Memory B cell (primary cell): ENCODE data around the gene CEP192.
"Not testable (repeated sequence)": the region's sequence is repeated elsewhere in the genome, so short reads cannot be mapped to it uniquely, and the experiment has no call there.

ENCODE experiments used
- ATAC-seq: fragments of 150-1000 bp; cut with Tn5 transposase; 2 replicates; pipeline ENCODE4 v1.10.0; 2021; ENCODE audit warnings: low read depth, mild to moderate bottlenecking, moderate library complexity
- DNase-seq, 2 donors: peaks; one replicate each; pipeline ENCODE4 v3.0.0; 2022; ENCODE audit warnings: low spot score in 2 of 2
- H3K27ac Mint-ChIP-seq: one replicate; pipeline ENCODE4 v1.8.0; 2022; ENCODE audit warnings: mild to moderate bottlenecking, moderate library complexity, mixed read lengths
- H3K27me3 Mint-ChIP-seq: one replicate; pipeline ENCODE4 v1.8.0; 2022; ENCODE audit warnings: mixed read lengths
- H3K36me3 Mint-ChIP-seq: one replicate; pipeline ENCODE4 v1.8.0; 2022; ENCODE audit warnings: mild to moderate bottlenecking, mixed read lengths
- H3K4me1 Mint-ChIP-seq: one replicate; pipeline ENCODE4 v1.8.0; 2022; ENCODE audit warnings: mixed read lengths
- H3K4me3 Mint-ChIP-seq: one replicate; pipeline ENCODE4 v1.8.0; 2022; ENCODE audit warnings: mild to moderate bottlenecking, moderate library complexity, mixed read lengths
- H3K9me3 Mint-ChIP-seq: one replicate; pipeline ENCODE4 v1.8.0; 2022; ENCODE audit warnings: mixed read lengths

The CEP192 gene

GRCh38 chr18:12968619-12969018 lies 22.5 kb upstream of the CEP192 start:
- H3K4me3 Mint-ChIP-seq = no peak overlapping the region
- DNase-seq = no peak
- no peak for ATAC-seq
- no peaks in the 10 kb centered on the region for H3K27me3 Mint-ChIP-seq
- H3K27ac Mint-ChIP-seq = no peak overlapping the region
- H3K4me1 Mint-ChIP-seq = peaks cover 7% of the 10 kb centered on the region
- peaks cover 27% of the 10 kb centered on the region for H3K36me3 Mint-ChIP-seq
- H3K9me3 Mint-ChIP-seq = no peaks in the 10 kb centered on the region

GRCh38 chr18:12973562-12974213 lies 17.5 kb upstream of the CEP192 start:
- Mint-ChIP-seq H3K27me3 (no peaks in the 10 kb centered on the region), H3K4me1 (peaks cover 3% of the 10 kb centered on the region), H3K27ac (peak overlapping the region; percentile 29), H3K36me3 (peaks cover 31% of the 10 kb centered on the region), H3K4me3 (no peak overlapping the region), H3K9me3 (no peaks in the 10 kb centered on the region)
- ATAC-seq (no peak), DNase-seq (no peak)

GRCh38 chr18:12975488-12975887 lies 15.7 kb upstream of the CEP192 start:
- H3K4me1 Mint-ChIP-seq = peaks cover 3% of the 10 kb centered on the region
- no peaks in the 10 kb centered on the region for H3K27me3 Mint-ChIP-seq
- no peaks in the 10 kb centered on the region for H3K9me3 Mint-ChIP-seq
- DNase-seq = no peak
- H3K4me3 Mint-ChIP-seq = no peak overlapping the region
- ATAC-seq = no peak
- peaks cover 32% of the 10 kb centered on the region for H3K36me3 Mint-ChIP-seq
- no peak overlapping the region for H3K27ac Mint-ChIP-seq

DNA sequence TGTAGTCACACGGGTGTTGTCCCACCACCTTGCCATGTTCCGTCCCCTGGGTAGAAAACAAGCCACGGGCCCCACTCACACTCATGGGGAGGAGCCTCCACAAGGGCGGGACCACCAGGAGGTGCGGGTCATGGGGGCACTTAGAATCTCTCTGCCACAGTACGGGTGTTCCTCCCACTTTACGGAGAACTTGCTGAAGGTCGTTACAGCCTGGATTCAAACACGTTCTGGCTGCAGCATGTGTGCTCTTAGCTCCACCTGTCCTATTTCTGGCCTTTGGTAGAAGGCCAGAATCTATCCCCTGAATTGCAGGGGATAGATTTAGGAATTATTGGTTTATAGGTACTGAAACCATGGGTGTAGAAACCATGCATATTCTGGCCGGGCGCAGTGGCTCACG lies 14.9 kb upstream of the CEP192 start:
- peaks cover 3% of the 10 kb centered on the region for H3K4me1 Mint-ChIP-seq
- peaks cover 30% of the 10 kb centered on the region for H3K36me3 Mint-ChIP-seq
- H3K27me3 Mint-ChIP-seq = no peaks in the 10 kb centered on the region
- DNase-seq (no peak), ATAC-seq (no peak)
- no peaks in the 10 kb centered on the region for H3K9me3 Mint-ChIP-seq
- H3K4me3 Mint-ChIP-seq = no peak overlapping the region
- no peak overlapping the region for H3K27ac Mint-ChIP-seq

GRCh38 chr18:12980065-12980464 lies 11.1 kb upstream of the CEP192 start:
- not testable (repeated sequence) for H3K27me3 Mint-ChIP-seq, H3K4me1 Mint-ChIP-seq, DNase-seq, H3K9me3 Mint-ChIP-seq, H3K27ac Mint-ChIP-seq, ATAC-seq, H3K4me3 Mint-ChIP-seq
- H3K36me3 Mint-ChIP-seq = peaks cover 20% of the 10 kb centered on the region

- Mint-ChIP-seq H3K4me1 (peaks cover 20% of the 10 kb centered on the region), H3K27me3 (no peaks in the 10 kb centered on the region), H3K27ac (no peak overlapping the region)
Measured at GRCh38 chr18:12989397-12990122, 1.6 kb upstream of the CEP192 start.

GRCh38 chr18:12990123-12990475 lies 1.1 kb upstream of the CEP192 start:
- Mint-ChIP-seq H3K27ac (no peak overlapping the region), H3K9me3 (no peaks in the 10 kb centered on the region), H3K36me3 (peaks cover 2% of the 10 kb centered on the region), H3K4me3 (peak overlapping the region; percentile 98), H3K27me3 (no peaks in the 10 kb centered on the region), H3K4me1 (peaks cover 20% of the 10 kb centered on the region)
- no peak for DNase-seq
- ATAC-seq = no peak

More at GRCh38 chr18:12989397-12990122, 1.6 kb upstream of the CEP192 start:
- Mint-ChIP-seq H3K4me3 (peak overlapping the region; percentile 98), H3K36me3 (peaks cover 3% of the 10 kb centered on the region), H3K9me3 (no peaks in the 10 kb centered on the region)
- no peak for DNase-seq
- no peak for ATAC-seq

DNA sequence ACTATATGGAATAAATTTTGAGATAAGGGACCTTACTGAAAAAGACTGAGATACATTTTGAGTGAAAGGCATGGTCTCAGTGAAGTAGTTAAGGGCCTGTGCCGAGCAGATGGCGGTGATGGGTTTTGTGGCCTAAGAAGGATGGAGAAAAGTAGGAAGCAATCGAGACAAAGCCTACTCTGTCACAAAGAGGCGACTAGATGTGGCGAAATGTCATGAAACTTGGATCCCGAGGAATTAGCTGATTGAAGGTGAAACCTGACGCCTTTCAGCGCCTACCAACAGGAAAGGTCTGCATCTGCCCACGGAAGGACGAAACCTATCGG lies 558 bp upstream of the CEP192 start:
- Mint-ChIP-seq H3K4me3 (peak overlapping the region; percentile 98), H3K9me3 (no peaks in the 10 kb centered on the region), H3K36me3 (no peaks in the 10 kb centered on the region), H3K27ac (peak overlapping the region; percentile 92), H3K4me1 (peaks cover 20% of the 10 kb centered on the region), H3K27me3 (no peaks in the 10 kb centered on the region)
- no peak for ATAC-seq
- no peak for DNase-seq

DNA sequence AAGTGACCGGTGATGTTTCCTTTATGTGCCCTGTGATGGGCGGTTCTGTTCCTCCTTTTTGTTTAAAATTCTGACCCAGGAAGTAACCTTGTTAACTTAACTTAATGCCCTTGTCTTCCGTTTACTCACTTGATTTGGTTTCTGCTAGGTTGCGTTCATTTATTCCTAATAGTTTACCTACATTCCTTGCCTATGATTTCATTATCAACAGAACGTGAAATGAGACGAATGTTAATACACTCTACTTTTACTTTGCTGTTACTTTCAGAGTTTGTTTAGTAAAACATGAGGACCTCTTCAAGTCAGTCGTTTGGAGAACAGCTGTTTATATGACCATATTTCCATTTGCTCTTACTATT lies 638 bp downstream of the CEP192 start:
- DNase-seq (no peak), ATAC-seq (no peak)
- Mint-ChIP-seq H3K9me3 (no peaks in the 10 kb centered on the region), H3K4me3 (peak overlapping the region; percentile 98), H3K27ac (peak overlapping the region; percentile 92), H3K4me1 (peaks cover 20% of the 10 kb centered on the region), H3K27me3 (no peaks in the 10 kb centered on the region), H3K36me3 (no peaks in the 10 kb centered on the region)

- ATAC-seq (no peak), DNase-seq (no peak)
- Mint-ChIP-seq H3K36me3 (no peaks in the 10 kb centered on the region), H3K9me3 (no peaks in the 10 kb centered on the region), H3K4me1 (peaks cover 20% of the 10 kb centered on the region), H3K27me3 (no peaks in the 10 kb centered on the region), H3K4me3 (no peak overlapping the region), H3K27ac (no peak overlapping the region)
Measured at GRCh38 chr18:12993439-12993838, 2.3 kb downstream of the CEP192 start.

GRCh38 chr18:12995424-12995823 lies 4.3 kb downstream of the CEP192 start:
- DNase-seq = no peak
- no peaks in the 10 kb centered on the region for H3K36me3 Mint-ChIP-seq
- no peak overlapping the region for H3K27ac Mint-ChIP-seq
- no peak for ATAC-seq
- H3K27me3 Mint-ChIP-seq = no peaks in the 10 kb centered on the region
- H3K4me1 Mint-ChIP-seq = peaks cover 18% of the 10 kb centered on the region
- H3K4me3 Mint-ChIP-seq = no peak overlapping the region
- no peaks in the 10 kb centered on the region for H3K9me3 Mint-ChIP-seq

- Mint-ChIP-seq H3K27me3 (no peaks in the 10 kb centered on the region), H3K27ac (no peak overlapping the region), H3K9me3 (no peaks in the 10 kb centered on the region), H3K4me1 (peaks cover 18% of the 10 kb centered on the region), H3K36me3 (no peaks in the 10 kb centered on the region), H3K4me3 (no peak overlapping the region)
- ATAC-seq = no peak
- DNase-seq = no peak
Measured at GRCh38 chr18:12995952-12996477, 4.9 kb downstream of the CEP192 start.

- no peak overlapping the region for H3K27ac Mint-ChIP-seq
- peaks cover 16% of the 10 kb centered on the region for H3K4me1 Mint-ChIP-seq
Measured at GRCh38 chr18:12996661-12997292, 5.6 kb downstream of the CEP192 start.

GRCh38 chr18:12997330-12997729 lies 6.2 kb downstream of the CEP192 start:
- not testable (repeated sequence) for DNase-seq, H3K36me3 Mint-ChIP-seq, H3K9me3 Mint-ChIP-seq, H3K27me3 Mint-ChIP-seq, H3K27ac Mint-ChIP-seq, H3K4me3 Mint-ChIP-seq, ATAC-seq
- peaks cover 11% of the 10 kb centered on the region for H3K4me1 Mint-ChIP-seq

More at GRCh38 chr18:12996661-12997292, 5.6 kb downstream of the CEP192 start:
- Mint-ChIP-seq H3K4me3 (no peak overlapping the region), H3K27me3 (no peaks in the 10 kb centered on the region), H3K36me3 (no peaks in the 10 kb centered on the region), H3K9me3 (no peaks in the 10 kb centered on the region)
- ATAC-seq = no peak
- DNase-seq = no peak
